ENCODE measurements around the gene APOA4.
A peak's percentile ranks its signal among the peaks of the same experiment; 100 is the strongest.

Gene APOA4

GRCh38 chr11:116794851-116795250 is 28.3 kb downstream of the APOA4 start:
- H3K27ac ChIP-seq: no peak overlapping the region
- TF ChIP-seq, protein P1, sequence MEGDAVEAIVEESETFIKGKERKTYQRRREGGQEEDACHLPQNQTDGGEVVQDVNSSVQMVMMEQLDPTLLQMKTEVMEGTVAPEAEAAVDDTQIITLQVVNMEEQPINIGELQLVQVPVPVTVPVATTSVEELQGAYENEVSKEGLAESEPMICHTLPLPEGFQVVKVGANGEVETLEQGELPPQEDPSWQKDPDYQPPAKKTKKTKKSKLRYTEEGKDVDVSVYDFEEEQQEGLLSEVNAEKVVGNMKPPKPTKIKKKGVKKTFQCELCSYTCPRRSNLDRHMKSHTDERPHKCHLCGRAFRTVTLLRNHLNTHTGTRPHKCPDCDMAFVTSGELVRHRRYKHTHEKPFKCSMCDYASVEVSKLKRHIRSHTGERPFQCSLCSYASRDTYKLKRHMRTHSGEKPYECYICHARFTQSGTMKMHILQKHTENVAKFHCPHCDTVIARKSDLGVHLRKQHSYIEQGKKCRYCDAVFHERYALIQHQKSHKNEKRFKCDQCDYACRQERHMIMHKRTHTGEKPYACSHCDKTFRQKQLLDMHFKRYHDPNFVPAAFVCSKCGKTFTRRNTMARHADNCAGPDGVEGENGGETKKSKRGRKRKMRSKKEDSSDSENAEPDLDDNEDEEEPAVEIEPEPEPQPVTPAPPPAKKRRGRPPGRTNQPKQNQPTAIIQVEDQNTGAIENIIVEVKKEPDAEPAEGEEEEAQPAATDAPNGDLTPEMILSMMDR (conservative IDR thresholded peaks at IDR 0.05): no peak

DNA sequence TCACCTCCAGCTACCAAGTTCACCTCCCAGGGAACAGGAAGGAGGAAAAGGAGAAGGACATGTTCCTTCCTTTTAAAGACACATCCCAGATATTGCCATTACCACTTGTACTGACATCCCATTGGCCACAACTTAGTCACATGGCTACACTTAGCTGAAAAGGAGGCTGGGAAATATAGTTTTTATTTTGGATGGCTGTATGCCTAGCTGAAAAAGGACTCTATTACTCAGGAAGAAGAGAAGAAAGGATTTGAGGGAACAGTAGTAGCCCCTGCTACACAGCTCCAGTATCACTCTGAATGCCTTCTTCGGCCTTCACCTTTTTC is 29.4 kb downstream of the APOA4 start:
- TF ChIP-seq, protein P1 (conservative IDR thresholded peaks at IDR 0.05): no peak
- no peak overlapping the region for H3K27ac ChIP-seq

- TF ChIP-seq, protein P1 (conservative IDR thresholded peaks at IDR 0.05): no peak
- no peak overlapping the region for H3K27ac ChIP-seq
Observed at GRCh38 chr11:116792869-116793771, 30.0 kb downstream of the APOA4 start.

DNA sequence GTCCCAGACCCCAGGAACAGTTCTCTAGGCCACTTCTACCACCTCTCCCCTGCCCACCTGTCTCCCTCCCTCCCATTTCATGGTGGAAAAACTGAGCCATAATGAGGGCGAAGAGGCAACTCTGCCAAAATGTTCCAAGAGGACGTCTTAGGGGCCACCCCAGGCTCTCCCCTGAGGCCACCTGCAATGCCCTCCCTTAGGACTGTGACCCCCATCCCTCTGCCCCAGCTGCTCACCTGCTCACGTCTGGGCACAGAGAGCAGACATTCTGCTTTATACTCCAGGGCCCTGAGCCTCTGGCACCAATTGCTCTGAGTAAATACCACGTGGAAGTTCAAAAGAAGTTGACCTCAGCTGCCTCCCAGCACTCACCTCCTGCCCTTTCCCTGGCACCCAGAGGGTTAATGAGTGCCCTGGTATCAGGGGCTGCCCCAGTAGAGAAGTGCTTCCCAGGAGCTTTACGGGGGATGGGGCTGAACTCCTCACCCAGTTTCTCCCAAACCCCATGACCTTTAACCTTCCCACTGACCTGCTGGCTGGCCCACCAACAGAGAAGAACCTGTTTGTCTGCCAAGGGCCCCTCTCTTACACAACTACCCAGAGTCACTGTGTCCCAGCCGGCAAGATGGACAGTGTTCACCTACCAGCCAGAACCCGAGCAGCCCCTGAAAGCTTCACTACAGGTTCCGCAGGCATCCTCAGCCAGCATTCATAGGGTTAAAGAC is 30.8 kb downstream of the APOA4 start:
- no peak overlapping the region for H3K27ac ChIP-seq
- TF ChIP-seq, protein P1 (conservative IDR thresholded peaks at IDR 0.05): no peak

- H3K27ac ChIP-seq: no peak within 1 kb of the TSS; the same call in 1 of the 2 replicates
- TF ChIP-seq, protein P1 (conservative IDR thresholded peaks at IDR 0.05): no peak
Observed at GRCh38 chr11:116791813-116792143, 31.3 kb downstream of the APOA4 start, which contains the start of gene APOA5. TSS of gene APOA5 (minus strand) at chr11:116791879. CDS start at chr11:116791860, 19 bp downstream.

DNA sequence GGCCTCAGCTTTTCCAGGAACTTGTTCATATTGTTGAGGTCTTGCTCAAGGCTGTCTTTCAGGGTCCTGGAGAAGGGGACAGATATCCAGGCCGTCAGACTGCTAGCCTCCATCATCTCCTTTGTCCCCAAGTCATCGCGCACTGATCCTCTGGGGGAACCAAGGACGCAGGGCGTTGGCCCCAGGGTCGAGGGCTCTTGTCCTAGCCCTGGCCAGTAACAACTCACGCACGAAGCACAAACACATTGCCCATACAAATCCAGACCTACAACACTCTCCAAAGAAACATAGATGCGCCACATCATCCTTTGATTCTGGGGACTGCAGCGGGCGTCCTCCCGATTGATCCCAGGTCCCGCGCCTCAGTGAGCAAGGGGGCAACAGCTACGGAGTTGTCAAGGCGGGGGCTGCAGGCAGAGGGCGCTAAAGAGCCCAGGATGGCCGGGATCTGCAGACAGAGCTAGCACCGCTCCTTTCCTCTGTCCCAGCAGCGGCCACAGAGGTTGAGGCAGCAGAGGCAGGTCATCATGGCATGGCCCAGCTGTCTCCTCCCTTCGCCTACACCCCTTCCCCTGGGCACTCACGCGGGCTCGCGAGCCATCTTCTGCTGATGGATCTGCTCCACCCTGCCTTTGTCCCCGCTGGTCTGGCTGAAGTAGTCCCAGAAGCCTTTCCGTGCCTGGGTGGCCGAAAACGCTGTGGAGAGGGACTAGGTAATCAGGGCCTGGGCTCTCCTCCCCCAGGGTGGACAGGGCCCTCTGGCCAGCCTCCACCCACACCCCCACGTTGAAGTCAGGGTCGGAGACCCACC is 31.9 kb downstream of the APOA4 start:
- no peak overlapping the region; the same call in 1 of the 2 replicates for H3K27ac ChIP-seq
- TF ChIP-seq, protein P1 (conservative IDR thresholded peaks at IDR 0.05): peak; percentile 89
